PC-9 (cell line): ENCODE results near the gene TMEM25.

Source experiments
- EZH2 ChIP-seq: fragments of 200-600 bp; sonication (generic); IDR thresholded peaks from 2 replicates; pipeline ENCODE4 v1.8.0; 2017; ENCODE audit warnings: antibody characterized with exemption, low read depth
- TF ChIP-seq, protein P1 (sequence below): fragments of 200-600 bp; sonication (generic); conservative IDR thresholded peaks from 2 replicates; pipeline ENCODE4 v1.6.1; 2017; ENCODE audit warnings: mixed run types, antibody characterized with exemption, mild to moderate bottlenecking, moderate library complexity

DNA sequence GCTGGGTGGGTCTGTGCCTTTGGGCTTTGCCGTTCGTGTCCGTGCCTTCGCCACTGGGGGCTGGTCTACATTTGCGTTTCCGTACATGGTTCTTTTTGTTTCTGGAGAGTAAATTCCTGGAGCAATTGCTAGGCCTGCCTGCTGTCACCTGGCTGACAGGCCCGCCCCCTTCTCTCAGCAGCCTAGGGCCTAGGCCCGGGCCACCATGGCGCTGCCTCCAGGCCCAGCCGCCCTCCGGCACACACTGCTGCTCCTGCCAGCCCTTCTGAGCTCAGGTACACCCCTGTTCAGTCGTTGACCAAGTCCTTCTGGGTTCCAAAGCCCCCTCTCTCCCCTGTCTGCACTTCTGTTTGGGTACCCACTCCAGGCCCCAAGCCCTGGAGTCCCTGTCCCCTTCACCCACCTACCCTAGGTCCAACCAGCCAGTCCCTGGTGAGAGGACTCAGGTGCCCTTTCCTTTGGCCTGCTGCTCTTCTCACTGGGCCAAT is 649 bp downstream of the TMEM25 start:
- TF ChIP-seq, protein P1, sequence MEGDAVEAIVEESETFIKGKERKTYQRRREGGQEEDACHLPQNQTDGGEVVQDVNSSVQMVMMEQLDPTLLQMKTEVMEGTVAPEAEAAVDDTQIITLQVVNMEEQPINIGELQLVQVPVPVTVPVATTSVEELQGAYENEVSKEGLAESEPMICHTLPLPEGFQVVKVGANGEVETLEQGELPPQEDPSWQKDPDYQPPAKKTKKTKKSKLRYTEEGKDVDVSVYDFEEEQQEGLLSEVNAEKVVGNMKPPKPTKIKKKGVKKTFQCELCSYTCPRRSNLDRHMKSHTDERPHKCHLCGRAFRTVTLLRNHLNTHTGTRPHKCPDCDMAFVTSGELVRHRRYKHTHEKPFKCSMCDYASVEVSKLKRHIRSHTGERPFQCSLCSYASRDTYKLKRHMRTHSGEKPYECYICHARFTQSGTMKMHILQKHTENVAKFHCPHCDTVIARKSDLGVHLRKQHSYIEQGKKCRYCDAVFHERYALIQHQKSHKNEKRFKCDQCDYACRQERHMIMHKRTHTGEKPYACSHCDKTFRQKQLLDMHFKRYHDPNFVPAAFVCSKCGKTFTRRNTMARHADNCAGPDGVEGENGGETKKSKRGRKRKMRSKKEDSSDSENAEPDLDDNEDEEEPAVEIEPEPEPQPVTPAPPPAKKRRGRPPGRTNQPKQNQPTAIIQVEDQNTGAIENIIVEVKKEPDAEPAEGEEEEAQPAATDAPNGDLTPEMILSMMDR = no peak
- no peak for TF ChIP-seq EZH2
